ENCODE data around the gene ODC1.
"Not testable (repeated sequence)": the region's sequence is repeated elsewhere in the genome, so short reads cannot be mapped to it uniquely, and the experiment has no call there.

Gene ODC1

GRCh38 chr2:10452956-10453904 is 5.1 kb upstream of the ODC1 start:
- DNase-seq (ENCODE audit: low spot score), result no peak

- DNase-seq (ENCODE audit: low spot score), result peak; percentile 79
Observed at GRCh38 chr2:10452312-10452711, 4.2 kb upstream of the ODC1 start.

- DNase-seq (ENCODE audit: low spot score), result no peak
Observed at GRCh38 chr2:10451819-10452218, 3.7 kb upstream of the ODC1 start.

- DNase-seq (ENCODE audit: low spot score), result peak; percentile 77
Observed at GRCh38 chr2:10449838-10450691, 1.9 kb upstream of the ODC1 start.

GRCh38 chr2:10449486-10449831 is 1.3 kb upstream of the ODC1 start:
- DNase-seq (ENCODE audit: low spot score), result no peak

- DNase-seq (ENCODE audit: low spot score), result peak; percentile 93
Observed at GRCh38 chr2:10448576-10449485, 704 bp upstream of the ODC1 start.

GRCh38 chr2:10447300-10447894 is 730 bp downstream of the ODC1 start:
- peak; percentile 26 for DNase-seq (ENCODE audit: low spot score)

- no peak for DNase-seq (ENCODE audit: low spot score)
Observed at GRCh38 chr2:10446631-10447030, 1.5 kb downstream of the ODC1 start.

- DNase-seq (ENCODE audit: low spot score), result no peak
Observed at GRCh38 chr2:10444463-10444862, 3.7 kb downstream of the ODC1 start.

- not testable (repeated sequence) for DNase-seq (ENCODE audit: low spot score)
Observed at GRCh38 chr2:10442469-10443126, 5.5 kb downstream of the ODC1 start.

GRCh38 chr2:10441948-10442347 is 6.2 kb downstream of the ODC1 start:
- no peak for DNase-seq (ENCODE audit: low spot score)

GRCh38 chr2:10440736-10441135 is 7.4 kb downstream of the ODC1 start:
- DNase-seq (ENCODE audit: low spot score), result no peak

- no peak for DNase-seq (ENCODE audit: low spot score)
Observed at GRCh38 chr2:10439971-10440370, 8.2 kb downstream of the ODC1 start.

GRCh38 chr2:10439185-10439879 is 8.8 kb downstream of the ODC1 start:
- no peak for DNase-seq (ENCODE audit: low spot score)

GRCh38 chr2:10438688-10439087 is 9.4 kb downstream of the ODC1 start:
- DNase-seq (ENCODE audit: low spot score), result no peak

- DNase-seq (ENCODE audit: low spot score), result no peak
Observed at GRCh38 chr2:10437806-10438205, 10.3 kb downstream of the ODC1 start.

- DNase-seq (ENCODE audit: low spot score), result no peak
Observed at GRCh38 chr2:10436583-10437110, 11.5 kb downstream of the ODC1 start.

- DNase-seq (ENCODE audit: low spot score), result no peak
Observed at GRCh38 chr2:10435820-10436204, 12.3 kb downstream of the ODC1 start.

GRCh38 chr2:10434886-10435819 is 13.0 kb downstream of the ODC1 start:
- peak; percentile 64 for DNase-seq (ENCODE audit: low spot score)

Data from LoVo (cell line).